Astrocyte (in vitro differentiated cells and primary cell): ENCODE measurements around the gene TMA7.

Experiments
- CTCF ChIP-seq: IDR thresholded peaks from 2 replicates; pipeline ENCODE4 v1.5.1; 2011; ENCODE audit warnings: low read depth, mild to moderate bottlenecking, inconsistent platforms, low read length, moderate library complexity; ENCODE audit not compliant: insufficient read depth
- EZH2 ChIP-seq: IDR thresholded peaks from 2 replicates; pipeline ENCODE4 v1.6.1; 2012; ENCODE audit warnings: mild to moderate bottlenecking, low read length, inconsistent platforms; ENCODE audit not compliant: insufficient read depth

GRCh38 chr3:48411606-48412374, 28.3 kb upstream of the TMA7 start:
- TF ChIP-seq CTCF (no peak), EZH2 (no peak)
